Activated CD4-positive, alpha-beta T cell treated with anti-CD3 and anti-CD28 coated beads for 1 hour (primary cell): Measurements from ENCODE around the gene SPCS1.
"Not testable (repeated sequence)": the region's sequence is repeated elsewhere in the genome, so short reads cannot be mapped to it uniquely, and the experiment has no call there.

Experiments
- DNase-seq: peaks from one replicate; pipeline ENCODE4 v3.0.0-alpha.2; 2020

Gene SPCS1

DNA sequence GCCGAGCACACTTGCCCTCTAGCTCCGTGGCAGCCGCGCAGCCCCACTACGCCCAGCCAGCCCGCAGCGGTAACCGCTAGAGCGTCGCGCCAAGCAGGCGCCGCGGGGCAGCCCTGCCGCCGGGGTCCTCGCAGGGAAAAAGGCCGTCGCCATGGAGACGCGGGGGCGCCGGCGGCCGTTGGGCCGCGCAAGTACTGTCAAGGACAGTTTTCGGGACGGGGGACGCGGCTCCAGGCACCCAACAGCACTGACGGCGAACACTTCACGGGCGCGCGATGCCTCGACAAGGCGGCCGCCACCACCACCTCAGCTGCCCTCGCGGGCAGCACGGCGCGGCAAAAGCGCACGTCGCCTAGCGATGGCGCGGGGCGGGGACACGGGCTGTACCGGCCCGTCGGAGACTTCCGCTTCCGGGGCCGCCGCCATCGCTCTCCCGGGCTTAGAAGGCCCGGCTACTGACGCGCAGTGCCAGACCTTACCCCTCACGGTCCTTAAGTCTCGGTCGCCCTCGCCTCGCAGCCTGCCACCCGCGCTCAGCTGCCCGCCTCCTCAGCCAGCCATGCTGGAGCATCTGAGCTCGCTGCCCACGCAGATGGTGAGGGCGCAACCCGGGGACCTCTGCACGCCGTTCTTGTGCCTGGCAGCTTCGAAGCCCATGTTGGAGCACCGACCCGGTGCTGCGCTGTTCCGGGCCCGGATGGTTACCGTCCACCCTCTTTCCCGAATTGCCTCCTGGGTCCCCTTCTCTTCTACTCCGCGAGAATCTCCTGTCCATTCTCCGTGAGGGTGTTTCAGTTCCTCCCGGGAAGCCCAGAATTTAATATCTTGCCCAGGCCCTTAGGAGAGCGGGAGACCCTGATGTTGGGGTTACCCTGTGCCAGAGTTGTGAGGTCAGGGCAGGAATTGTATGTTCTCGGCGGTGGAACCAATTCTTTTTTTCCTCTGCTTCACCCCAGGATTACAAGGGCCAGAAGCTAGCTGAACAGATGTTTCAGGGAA lies at the start of gene SPCS1, which contains the start of gene GLT8D1:
Gene SPCS1 (plus strand): TSS at position 419 of the 999 bp plus-strand sequence. CDS start 141 bp downstream, at position 560.
Gene GLT8D1 (minus strand): TSS at position 104 of the 999 bp plus-strand sequence. CDS start 5,331 bp downstream, outside the sequence.
- DNase-seq: peak; percentile 78

DNA sequence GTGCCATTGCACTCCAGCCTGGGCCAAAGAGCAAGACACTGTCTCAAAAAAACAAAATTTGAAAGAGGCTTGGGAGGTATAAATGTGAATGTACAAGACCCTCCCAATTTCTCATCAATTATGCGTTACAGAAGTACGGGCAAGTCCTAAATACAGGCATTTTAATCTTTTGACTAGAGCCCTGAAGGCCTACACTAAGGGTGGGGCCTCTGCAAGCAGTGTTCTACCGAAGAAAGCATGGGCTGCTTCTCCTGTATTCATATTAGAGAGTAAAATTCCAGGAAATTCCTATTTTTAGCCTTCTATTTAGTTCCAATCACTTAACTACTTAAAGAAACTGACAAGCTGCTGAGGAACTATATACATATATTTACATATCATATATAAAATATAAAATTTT lies 45.9 kb upstream of the SPCS1 start:
- DNase-seq: no peak

- DNase-seq: no peak
These were observed 42.8 kb upstream of the SPCS1 start for GRCh38 chr3:52663098-52663497.

- no peak for DNase-seq
These were observed 35.0 kb upstream of the SPCS1 start for GRCh38 chr3:52670621-52671521.

DNA sequence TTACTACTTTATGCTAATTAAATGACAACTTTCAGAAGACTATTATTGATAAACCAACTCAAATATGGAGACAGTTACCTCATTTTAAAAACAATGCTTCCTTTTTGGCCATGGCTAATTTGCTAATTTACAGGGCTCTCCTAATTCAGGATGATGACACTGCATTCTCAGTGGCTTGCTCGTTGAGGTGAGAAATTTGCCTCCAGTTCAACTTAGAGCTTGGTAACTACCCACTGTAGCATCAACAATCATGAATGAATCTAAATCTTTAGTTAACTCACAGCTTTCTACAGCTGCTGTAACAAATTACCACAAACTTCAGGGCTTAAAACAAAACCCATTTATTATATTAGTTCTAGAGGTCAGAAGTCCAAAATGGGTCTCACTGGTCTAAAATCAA lies 34.2 kb upstream of the SPCS1 start:
- no peak for DNase-seq

DNA sequence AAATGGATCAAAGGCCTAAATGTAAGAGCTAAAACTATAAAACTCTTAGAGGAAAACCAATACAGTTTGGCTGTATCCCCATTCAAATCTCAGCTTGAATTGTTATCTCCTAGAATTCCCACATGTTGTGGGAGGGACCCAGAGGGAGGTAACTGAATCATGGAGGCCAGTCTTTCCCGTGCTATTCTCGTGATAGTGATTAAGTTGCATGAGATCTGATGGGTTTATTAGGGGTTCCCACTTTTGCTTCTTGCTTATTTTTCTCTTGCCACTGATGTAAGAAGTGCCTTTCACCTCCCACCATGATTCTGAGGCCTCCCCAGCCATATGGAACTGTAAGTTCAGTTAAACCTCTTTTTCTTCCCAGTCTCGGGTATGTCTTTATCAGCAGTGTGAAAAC lies 29.7 kb upstream of the SPCS1 start:
- DNase-seq: not testable (repeated sequence)

GRCh38 chr3:52678265-52679198 lies 27.4 kb upstream of the SPCS1 start:
- no peak for DNase-seq

DNA sequence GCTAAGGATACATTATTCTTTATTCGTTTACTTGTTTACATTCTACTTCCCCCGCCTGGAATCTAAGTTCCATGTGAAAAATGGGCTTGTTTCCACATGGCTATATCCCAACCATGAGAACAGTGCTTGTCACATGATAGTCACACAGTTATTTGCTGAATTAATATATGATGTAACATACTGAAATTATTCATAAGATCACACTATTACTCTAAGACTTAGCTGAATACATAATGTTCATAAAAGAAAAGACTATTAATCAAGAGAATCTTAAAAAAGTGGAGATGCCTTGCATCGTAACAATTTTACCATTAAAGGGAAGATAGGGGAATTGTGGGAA lies 26.7 kb upstream of the SPCS1 start:
- DNase-seq: no peak

- no peak for DNase-seq
These were observed 26.1 kb upstream of the SPCS1 start for GRCh38 chr3:52679811-52680210.

DNA sequence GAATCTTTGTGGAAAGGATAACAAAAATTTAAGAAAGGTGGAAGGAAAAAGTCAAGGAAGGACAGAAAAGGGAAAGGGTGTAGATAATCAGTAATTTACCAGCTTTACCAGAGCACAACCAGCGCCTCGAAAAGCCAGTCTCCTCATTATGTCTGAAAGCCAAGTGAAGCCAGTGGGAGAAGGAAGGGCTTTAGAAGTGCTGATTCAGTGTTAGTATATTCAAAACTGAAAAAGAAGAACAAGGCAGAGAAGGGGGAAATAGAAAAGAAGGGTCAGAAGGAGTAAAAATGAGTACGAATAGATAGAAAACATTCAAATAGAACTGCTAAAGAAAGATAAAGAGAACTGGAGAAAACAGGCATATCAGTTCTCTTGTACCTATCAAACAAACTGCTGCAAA lies 24.3 kb upstream of the SPCS1 start:
- DNase-seq: no peak

GRCh38 chr3:52682016-52682415 lies 23.9 kb upstream of the SPCS1 start:
- no peak for DNase-seq

- no peak for DNase-seq
These were observed 22.3 kb upstream of the SPCS1 start for GRCh38 chr3:52683611-52684010.

- no peak for DNase-seq
These were observed 21.7 kb upstream of the SPCS1 start for GRCh38 chr3:52684184-52684583.

- DNase-seq: peak; percentile 61
These were observed 20.6 kb upstream of the SPCS1 start for GRCh38 chr3:52685285-52685708.

- peak; percentile 88 for DNase-seq
These were observed 19.9 kb upstream of the SPCS1 start, which contains the start of the genes GNL3 and PBRM1 for GRCh38 chr3:52685709-52686691. GNL3 (plus strand) TSS chr3:52686032; CDS start chr3:52686093, 61 bp downstream. PBRM1 (minus strand) TSS chr3:52685913.

DNA sequence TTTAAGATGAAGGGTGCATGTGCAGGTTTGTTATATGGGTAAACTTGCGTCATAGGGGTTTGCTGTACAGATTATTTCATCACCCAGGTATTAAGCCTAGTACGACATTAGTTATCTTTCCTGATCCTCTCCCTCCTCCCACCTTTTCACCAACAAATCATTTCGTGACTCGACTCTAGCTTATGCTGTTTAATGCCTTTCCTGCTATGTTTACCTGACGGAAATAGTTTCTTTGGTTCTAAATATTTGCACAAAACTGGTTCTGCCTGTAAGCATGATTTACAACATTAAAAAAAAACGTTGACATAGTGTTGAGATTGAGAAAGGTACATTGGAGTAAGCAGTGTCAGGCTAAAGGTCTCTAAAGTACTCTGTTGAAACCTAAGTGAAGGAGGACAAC lies 17.6 kb upstream of the SPCS1 start:
- no peak for DNase-seq

DNA sequence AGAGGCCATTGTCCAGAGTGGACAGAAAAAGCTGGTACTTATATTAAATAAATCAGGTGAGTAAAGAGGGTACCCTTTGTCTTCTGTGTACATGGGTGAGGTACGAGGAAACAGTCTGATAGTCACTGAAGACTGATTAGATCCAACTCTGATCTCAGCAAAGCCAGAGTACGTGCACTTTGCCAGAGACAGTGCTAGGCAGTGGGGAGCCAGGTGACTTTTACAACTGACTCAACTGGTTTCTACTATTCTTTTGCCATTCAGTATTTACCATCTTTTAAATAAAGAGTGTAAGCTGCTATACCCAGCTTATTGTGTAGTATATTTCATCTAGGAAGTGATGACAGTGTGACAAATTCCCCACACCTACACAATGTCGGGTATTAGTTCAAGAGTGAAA lies 16.8 kb upstream of the SPCS1 start:
- DNase-seq: no peak

DNA sequence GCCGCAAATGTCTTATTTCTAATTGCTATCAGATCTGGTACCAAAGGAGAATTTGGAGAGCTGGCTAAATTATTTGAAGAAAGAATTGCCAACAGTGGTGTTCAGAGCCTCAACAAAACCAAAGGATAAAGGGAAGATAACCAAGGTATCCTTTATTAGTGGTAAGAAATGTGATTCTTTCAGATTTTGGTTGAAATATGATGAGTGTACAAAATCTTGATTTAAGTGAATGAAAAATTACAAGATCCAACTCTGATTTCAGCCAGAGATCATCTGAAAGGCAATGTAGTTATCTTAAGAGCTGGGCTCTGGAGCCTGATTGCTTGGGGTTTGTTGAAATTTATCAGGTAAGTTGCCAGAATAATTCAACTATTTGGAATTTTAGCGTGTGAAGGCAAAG lies 15.3 kb upstream of the SPCS1 start:
- DNase-seq: no peak

- DNase-seq: no peak
These were observed 12.8 kb upstream of the SPCS1 start for GRCh38 chr3:52693071-52693470.

- no peak for DNase-seq
These were observed 11.2 kb upstream of the SPCS1 start for GRCh38 chr3:52694528-52695189.
